ENCODE measurements around the gene GGA2.

- TF ChIP-seq CTCF (IDR thresholded peaks at IDR 0.05; ENCODE audit: low read depth, low read length) (no peak), POLR2A (IDR thresholded peaks at IDR 0.05; ENCODE audit: extremely low read depth, insufficient read length) (no peak), MYC (IDR thresholded peaks at IDR 0.05; ENCODE audit: low read depth, low read length) (no peak), MAX (IDR thresholded peaks at IDR 0.05; ENCODE audit: low read depth, low read length) (0 out of 2 replicates have a peak, but pooled peaks have one; percentile 23)
These were observed 6.3 kb upstream of the GGA2 start for GRCh38 chr16:23516366-23517137.

All from NB4 (cell line).